AG10803 (cell line): ENCODE data around the gene YIPF5.

ENCODE experiments used
- DNase-seq: peaks from one replicate; pipeline ENCODE4 v3.0.0; 2010; ENCODE audit warnings: low read depth
- H3K4me3 ChIP-seq: 2 replicates; pipeline ENCODE4 v1.5.1; 2011; ENCODE audit warnings: mild to moderate bottlenecking, low read length, control low read depth
- CTCF ChIP-seq: conservative IDR thresholded peaks from 2 replicates; pipeline ENCODE4 v1.5.1; 2011; ENCODE audit warnings: mild to moderate bottlenecking, low read length, control low read depth, inconsistent platforms

Gene YIPF5

DNA sequence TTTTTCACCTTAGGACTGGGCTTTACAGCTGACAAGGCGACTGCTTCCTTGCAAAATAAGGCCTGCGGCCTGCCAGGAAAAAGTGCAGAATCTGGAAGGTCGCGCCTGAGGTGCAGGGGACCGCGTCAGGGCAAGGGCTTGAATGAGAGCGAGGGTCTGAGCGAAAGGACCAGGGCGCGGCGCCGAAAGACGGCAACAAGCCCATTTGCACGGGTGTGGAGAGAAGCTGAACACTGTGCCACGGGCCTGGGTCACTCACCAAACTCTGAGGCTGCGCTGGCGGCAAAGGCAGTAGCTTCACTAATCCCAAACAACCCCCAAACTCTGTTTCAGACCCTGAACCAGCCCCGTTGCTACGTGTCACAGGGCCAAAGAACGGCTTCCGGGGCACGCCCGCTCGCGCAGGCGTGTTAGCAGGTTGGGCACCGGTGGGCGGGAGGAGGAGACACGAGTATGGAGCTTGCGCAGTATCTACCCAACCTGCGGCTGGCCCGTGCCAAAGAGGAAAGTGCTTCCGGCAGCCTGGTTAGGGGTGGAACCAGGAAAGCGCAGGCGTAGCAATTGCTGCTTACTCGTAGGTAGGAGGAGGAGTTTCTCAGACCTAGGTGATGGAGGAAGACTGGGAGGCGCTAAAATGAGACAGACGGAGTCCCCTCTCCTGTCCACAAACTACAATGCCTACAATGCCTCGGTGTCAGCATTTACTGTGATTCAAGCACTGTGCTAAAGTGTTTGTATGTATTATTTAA is at the start of gene YIPF5, which contains the start of gene KCTD16:
Gene YIPF5 (minus strand): TSS at position 384 of the 749 bp plus-strand sequence. CDS start 704 bp downstream, outside the sequence.
Gene KCTD16 (plus strand): TSS at position 598 of the 749 bp plus-strand sequence.
- peak; percentile 95 for DNase-seq
- no peak for TF ChIP-seq CTCF
- peak within 1 kb of the TSS; percentile 88 for H3K4me3 ChIP-seq

DNA sequence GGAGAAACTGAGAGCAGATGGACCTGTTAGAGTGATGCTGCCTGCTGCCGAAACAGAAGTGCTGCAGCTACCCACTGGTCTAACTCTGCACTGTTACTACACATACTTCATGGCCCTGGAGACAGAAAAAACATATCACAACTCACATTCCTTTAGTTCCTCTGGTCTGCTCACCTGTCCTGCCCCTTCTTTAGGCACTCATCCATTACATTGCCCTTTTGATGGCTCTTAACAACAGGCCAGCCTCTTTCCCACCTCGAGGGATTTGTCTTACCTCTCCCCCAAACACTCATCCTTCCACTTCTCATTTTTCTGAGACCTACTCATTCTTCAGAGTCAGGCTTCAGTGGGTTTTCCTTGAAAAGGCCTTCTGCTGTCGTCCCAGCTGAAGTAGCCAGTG is 49.4 kb upstream of the YIPF5 start:
- no peak for TF ChIP-seq CTCF
- DNase-seq: no peak
- H3K4me3 ChIP-seq: no peak overlapping the region

DNA sequence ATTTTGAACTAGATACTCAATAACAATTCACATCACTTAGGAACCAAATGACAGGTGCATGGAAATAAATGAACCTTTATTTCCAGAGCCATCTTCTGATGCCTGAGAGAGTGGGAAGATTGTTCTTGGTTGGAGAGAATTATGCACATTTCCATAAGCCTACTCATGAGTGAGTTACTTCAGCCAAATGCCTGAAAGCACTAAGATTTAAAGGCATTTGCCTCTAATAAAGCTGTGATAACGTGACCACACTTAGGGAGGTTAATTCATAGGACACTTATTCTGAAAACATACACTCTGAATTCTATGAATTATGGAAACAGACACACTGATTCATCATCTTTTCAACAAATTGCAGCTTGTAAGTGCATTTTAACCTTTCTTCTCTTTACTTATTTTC is 40.2 kb upstream of the YIPF5 start:
- no peak overlapping the region for H3K4me3 ChIP-seq
- no peak for TF ChIP-seq CTCF
- DNase-seq: no peak

DNA sequence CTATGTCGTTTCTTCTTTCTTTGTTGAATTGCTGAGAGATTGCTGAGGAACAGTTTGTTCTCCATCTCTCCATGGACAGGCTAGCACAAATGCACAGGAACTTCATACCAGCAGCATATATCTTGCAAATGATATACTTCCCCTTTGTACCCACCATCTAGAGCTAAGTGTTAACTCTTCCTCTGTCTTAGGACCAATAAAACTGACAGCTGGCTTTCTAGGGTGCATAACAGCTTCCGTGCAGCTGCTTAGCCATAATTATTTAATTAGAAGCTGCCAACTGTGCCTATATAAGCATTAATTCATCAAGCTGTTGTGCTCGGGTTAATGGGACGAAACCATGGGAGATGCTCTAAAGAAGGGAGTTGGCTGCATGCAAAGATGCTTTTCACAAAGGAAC is 38.9 kb upstream of the YIPF5 start:
- TF ChIP-seq CTCF: no peak
- no peak for DNase-seq
- no peak overlapping the region for H3K4me3 ChIP-seq

DNA sequence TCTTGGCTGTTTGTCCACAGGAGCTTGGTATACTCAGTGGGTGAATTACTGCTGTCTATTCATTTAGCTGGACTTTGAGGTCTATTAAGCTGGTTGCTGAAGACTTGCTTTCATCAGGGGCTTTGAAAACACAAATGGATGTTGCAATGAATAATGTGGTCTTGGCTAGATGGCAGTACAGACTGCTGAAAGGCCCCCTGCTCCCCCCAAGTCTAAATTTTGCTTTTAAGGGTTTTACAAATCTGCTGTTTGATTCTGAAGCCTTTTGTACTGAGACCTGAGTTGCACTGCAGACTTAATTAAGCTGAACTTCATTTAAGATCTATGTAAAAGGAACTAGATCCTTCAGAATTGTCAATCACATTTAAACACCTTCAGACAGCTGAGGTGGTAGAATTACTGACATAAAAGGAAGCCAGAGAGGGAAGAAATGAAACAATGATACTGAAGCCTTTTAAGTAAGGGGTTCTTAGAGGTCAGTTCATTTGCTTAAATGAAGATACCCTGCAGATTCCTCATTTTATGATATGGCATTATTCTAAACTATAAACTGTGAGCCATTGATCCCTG is 37.5 kb upstream of the YIPF5 start:
- DNase-seq: no peak
- no peak for TF ChIP-seq CTCF
- no peak overlapping the region for H3K4me3 ChIP-seq

GRCh38 chr5:144206141-144206540 is 35.7 kb upstream of the YIPF5 start:
- no peak overlapping the region for H3K4me3 ChIP-seq
- TF ChIP-seq CTCF: no peak
- no peak for DNase-seq

DNA sequence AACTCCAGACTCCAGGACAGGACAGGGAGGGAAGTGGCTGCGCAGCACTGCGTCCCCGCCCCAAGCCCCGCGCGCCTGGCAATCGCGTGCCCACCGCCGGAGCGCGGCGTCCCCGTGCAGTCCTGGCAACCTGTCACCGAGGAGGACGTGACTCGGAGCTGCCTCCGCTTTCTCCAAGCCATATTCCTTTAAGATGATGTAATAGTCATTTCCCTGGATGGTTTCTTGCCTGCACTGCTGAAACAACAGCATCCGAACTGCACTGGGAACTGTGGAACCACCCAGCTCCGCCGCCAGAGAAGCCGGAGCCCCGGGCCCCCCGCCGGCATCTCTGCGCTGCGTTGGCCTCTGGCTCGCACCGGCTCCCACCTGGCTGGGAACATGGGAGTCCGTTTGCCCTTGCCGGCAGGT is 34.7 kb upstream of the YIPF5 start:
- H3K4me3 ChIP-seq: peak overlapping the region; percentile 52
- DNase-seq: peak; percentile 52

More for the DNA sequence above, 34.7 kb upstream of the YIPF5 start:
- TF ChIP-seq CTCF: no peak
